DMS 273 (cell line): ENCODE results near the gene PHB1.
"Not testable (repeated sequence)": the region's sequence is repeated elsewhere in the genome, so short reads cannot be mapped to it uniquely, and the experiment has no call there.

Experiments
- DNase-seq: peaks from one replicate; lab custom pipeline; 2025; ENCODE audit not compliant: unreplicated experiment; lab: John Stamatoyannopoulos, UW

Gene PHB1

DNA sequence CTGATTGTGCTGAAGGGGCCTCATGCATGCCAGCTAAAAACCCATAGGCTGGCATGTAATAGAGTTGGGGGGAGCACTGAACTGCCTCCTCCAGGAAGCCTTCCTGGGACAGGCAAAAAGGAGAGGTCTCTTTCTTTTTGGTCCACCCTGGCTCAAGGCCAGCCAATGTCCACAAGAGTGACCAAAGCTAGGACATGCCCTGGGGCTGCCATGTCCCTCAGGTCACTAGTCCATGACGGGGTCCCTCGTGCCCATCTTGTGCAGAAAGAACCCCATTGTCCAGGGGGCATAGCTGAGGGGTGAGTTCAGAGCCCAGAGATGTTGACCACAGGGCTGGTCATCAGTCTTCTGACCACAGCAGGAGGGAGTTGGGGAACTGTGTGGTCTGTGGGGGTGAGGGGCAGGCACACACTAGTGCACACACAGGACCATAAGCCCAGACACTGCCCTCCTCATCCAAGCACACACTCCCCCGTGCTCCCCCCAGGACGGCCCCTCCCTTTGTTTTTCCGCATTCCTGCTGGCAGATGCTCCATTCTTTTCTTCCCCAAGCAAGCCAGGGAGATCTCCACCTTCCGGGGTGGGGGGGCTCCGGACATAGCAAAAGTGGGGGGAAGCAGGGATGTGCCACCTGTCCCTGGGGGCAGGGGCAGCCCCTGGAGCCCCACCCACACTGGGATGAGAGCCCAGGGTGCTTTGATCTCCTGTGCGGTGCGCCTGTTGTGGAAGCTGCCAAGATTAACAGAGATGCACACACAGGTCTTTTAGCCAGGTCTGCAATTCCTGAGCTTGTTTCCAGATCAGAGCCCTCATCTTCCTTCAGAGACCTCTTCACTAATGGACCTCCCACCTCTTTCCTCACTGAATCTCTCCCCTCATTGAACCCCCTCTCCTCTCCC, 25.2 kb upstream of the PHB1 start:
- DNase-seq = no peak

- no peak for DNase-seq
Observed at GRCh38 chr17:49439305-49439672, 24.6 kb upstream of the PHB1 start.

- no peak for DNase-seq
Observed at GRCh38 chr17:49438436-49439278, 24.0 kb upstream of the PHB1 start.

GRCh38 chr17:49437696-49438435, 23.2 kb upstream of the PHB1 start:
- no peak for DNase-seq

GRCh38 chr17:49436174-49436573, 21.5 kb upstream of the PHB1 start:
- DNase-seq = no peak

DNA sequence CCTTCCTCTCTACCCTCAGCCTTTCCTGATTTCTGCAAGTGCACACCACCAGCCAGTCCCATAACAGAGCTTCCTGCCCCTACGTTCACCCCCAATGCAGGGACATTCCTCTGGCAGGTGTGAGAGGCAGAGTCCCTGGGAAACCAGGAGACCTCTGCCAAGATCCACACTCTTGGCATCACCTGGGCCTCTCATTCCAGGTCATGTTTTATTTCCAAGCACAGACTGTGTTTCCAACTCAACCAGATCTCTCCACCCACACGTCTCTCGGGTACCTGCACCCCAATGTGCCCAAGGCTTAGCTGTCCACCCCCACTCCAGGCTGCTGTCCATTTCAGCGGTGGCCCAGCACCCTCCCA, 21.0 kb upstream of the PHB1 start:
- DNase-seq = no peak

DNA sequence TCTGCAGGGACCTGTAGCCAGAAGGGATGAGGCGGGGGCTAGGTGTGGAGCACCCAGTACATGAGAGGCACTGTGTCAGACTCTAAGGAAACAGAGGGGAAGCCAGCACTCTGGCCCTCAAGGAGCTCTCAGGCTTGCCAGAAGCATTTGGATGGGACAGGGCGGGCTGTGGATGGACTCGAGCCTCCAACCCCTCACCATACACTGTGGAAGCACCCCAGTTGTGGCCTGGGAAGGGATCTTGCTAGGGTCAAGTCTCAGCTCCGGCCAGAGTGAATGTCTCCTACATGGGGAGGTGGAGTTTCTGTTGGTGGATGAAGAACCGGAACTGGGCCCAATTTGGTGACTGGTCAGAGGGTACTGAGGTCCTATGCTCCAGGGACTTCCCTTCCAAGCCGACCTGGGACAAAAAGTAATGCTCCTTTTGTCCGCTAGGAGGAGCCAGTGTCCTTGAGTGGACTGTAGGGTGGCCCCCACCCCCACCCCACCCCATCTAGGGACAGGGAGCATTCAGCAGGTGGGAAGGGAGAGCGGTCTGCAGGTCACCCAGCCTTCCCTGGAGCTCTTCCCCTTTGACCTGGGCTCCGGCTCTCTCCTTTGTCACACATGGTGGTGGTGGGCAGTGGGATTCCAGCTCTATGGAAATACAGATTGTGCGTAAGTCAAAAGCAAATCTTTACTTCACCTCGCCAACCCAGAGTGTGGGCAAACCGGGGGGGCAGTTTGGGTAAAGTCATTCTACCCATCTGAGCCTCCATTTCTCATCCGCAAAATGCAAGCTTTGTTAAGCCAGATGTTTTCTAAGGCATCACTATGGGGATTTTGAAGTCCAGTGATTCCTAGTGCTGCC, 20.4 kb upstream of the PHB1 start:
- peak; percentile 83 for DNase-seq

DNA sequence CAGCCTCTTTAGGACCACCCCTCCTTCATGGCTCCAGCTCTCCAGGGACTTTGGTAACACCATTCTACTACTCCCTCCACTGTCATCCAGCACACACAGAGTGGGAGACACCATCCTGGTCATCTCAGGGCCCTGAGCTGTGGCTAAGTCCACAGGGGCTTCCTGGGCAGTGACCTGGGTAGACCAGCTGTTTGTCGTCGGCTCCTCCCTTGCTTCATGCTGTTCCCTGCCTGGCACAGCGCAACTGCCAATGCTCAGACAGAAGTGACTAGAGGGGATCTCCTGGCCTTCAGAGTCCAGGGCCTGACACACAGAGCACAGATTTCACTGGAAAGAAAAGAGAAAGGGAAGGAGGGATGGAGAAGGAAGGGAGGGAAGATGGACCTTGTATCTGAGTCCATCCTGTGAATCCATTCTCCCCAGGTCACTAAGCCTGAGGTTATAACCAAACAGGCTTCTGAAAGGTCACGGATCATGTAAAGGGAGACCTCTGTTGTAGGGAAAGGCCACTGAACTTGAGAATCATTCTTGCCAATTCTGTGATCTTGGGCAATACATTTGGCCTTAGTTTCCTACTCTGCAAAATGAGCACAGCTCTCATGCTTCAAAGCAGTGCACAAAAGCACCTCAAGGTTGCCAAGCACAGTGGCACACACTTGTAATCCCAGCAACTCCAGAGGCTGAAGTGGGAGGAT, 18.5 kb upstream of the PHB1 start:
- DNase-seq = no peak

GRCh38 chr17:49431743-49432142, 17.1 kb upstream of the PHB1 start:
- no peak for DNase-seq

DNA sequence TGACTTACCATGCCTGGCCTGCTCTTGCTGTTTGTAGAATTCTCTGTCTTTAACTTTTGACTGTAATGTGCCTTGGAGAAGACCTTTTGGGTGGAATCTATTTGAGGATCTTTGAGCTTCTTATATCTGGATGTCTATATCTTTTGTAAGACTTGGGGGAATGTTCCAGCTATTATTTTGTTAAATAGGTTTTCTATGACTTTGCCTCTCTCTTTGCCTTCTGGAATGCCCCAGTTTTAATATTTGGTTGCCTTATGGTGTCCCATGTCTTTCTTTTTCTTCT, 10.3 kb upstream of the PHB1 start:
- DNase-seq = no peak

DNA sequence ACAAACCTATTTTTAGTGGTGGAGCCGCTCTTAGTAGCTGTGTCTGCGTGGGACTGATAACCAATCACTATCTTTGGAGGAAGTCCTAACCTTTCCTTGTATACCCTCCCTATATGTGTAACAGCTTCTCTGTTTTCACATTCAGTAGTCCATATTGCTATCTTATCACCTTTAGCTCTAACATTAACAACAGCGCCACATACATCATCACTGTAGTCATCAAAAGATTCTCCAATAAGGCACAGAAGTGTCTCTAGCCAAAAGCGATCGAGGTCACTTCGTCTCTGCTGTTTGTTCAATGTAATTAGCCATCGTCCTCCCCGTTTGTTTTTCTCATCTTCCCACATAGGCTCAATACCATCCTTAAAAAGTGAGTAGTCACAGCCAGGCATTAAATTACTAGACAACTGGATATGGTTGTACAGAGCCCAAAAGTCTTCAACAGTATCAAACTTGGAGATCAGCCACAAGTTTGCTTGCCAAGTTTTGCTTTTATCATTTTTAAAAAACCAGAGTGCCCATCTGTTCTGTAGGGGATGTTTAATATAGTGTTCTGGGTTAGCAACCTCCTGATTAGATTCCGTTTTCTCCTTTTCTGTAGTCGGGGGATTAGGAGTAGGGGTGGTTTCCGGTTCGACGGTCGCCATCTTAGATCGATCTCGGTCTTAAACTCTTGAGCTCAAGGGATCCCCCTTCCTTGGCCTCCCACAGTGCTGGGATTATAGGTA, 9.8 kb upstream of the PHB1 start:
- DNase-seq = peak; percentile 87

GRCh38 chr17:49422714-49423113, 8.0 kb upstream of the PHB1 start:
- no peak for DNase-seq

GRCh38 chr17:49419761-49420160, 5.1 kb upstream of the PHB1 start:
- DNase-seq = not testable (repeated sequence)

- DNase-seq = not testable (repeated sequence)
Observed at GRCh38 chr17:49418754-49419740, 4.4 kb upstream of the PHB1 start.

GRCh38 chr17:49414271-49414621, 436 bp downstream of the PHB1 start:
- peak; percentile 47 for DNase-seq

DNA sequence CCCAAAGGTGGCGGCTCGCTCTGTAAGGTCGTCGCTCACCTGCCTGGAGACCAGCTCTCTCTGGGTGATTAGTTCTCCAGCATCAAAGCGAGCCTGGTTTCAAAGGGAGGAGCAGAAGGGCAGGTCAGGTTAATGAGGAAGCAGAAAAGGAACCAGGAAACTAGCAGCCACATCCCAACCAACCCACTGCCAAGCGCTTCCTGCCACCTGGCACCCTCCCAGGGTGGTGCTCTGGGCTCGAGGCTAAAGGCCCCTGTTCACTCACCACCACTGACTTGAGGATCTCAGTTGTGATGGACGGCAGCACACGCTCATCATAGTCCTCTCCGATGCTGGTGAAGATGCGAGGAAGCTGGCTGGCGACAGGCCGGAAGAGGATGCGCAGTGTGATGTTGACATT, 5.6 kb downstream of the PHB1 start:
- no peak for DNase-seq

DNA sequence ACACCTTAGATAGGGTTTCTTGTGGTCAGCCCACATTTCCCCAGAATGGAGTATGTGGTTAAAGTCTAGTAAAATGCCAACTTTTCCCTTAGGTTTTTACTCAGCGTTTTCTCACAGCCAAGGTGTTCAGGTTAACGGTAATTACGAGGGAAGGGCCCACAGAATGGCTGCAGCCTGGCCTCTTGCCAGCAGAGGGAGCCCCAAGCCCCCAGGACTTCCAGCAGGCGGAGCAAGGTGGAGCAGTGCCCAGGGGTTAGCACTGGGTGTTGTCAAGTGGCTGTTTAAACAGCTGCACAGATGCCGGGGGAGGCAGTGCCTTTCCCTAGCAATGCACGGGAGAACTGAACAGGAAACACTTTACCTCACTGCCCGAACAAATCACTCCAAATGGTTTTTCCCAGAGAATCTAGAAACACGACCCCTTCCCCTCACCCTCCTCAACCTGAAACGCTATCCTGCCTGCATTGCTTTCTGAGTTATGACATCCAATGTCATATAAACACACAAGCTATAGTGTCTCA, 6.6 kb downstream of the PHB1 start:
- DNase-seq = peak; percentile 91

GRCh38 chr17:49407086-49407485, 7.6 kb downstream of the PHB1 start:
- DNase-seq = no peak
